Right lobe of liver (tissue), 6 donors: Measurements from ENCODE around the gene GPNMB. TPM values are rescaled to one million over a fixed set of nuclear protein-coding genes. Genes with fewer than 3 reads are reported as not detected.
A peak's percentile ranks its signal among the peaks of the same experiment; 100 is the strongest.
"Not testable (repeated sequence)": the region's sequence is repeated elsewhere in the genome, so short reads cannot be mapped to it uniquely, and the experiment has no call there.

Source experiments
- ATAC-seq, 4 donors: fragments of 200-7000 bp; cut with Tn5 transposase; one replicate each; pipeline ENCODE4 v1.9.1; 2020; ENCODE audit warnings: mild to moderate bottlenecking in 4 of 4, moderate library complexity in 4 of 4
- DNase-seq, 3 donors: peaks; one replicate each; pipeline ENCODE4 v3.0.0-alpha.2; 2020
- H3K27ac ChIP-seq, 3 donors: fragments of 200-600 bp; one replicate each; pipeline ENCODE4 v1.8.0; 2022
- H3K27me3 ChIP-seq, 2 donors: fragments of 200-600 bp; one replicate each; pipeline ENCODE4 v1.8.0; 2022
- H3K36me3 ChIP-seq, 4 donors: fragments of 200-600 bp; sonication (generic) in 1 of 4; one replicate each; pipeline versions ENCODE4 v1.5.1 to v1.8.0; 2017 to 2022; ENCODE audit warnings: control low read depth in 1 of 4
- H3K4me1 ChIP-seq, 4 donors: fragments of 200-600 bp; sonication (generic) in 1 of 4; one replicate each; pipeline versions ENCODE4 v1.5.1 to v1.8.0; 2017 to 2022; ENCODE audit warnings: control low read depth in 1 of 4
- H3K4me3 ChIP-seq, 3 donors: fragments of 200-600 bp; one replicate each; pipeline ENCODE4 v1.8.0; 2022
- H3K9me3 ChIP-seq, 4 donors: fragments of 200-600 bp; sonication (generic) in 1 of 4; one replicate each; pipeline versions ENCODE4 v1.5.1 to v1.8.0; 2017 to 2022; ENCODE audit warnings: control low read depth in 1 of 4
- POLR2A ChIP-seq: fragments of 450-650 bp; IDR thresholded peaks from one replicate; pipeline ENCODE4 v1.6.1; 2017; ENCODE audit warnings: antibody characterized with exemption, mild to moderate bottlenecking
- WGBS: methylation state at CpG from one replicate; pipeline ENCODE4 v1.1.6; 2018; ENCODE audit warnings: low coverage, low lambda C conversion rate; ENCODE audit not compliant: insufficient coverage; ENCODE audit errors: missing lambda C conversion rate; 5-methylcytosine and 5-hydroxymethylcytosine counted together
- intact Hi-C, 2 donors: fragments of 100-400 bp; cut with DNase I; formaldehyde crosslinking; loops; one replicate each; pipeline versions ENCODE4 v1.11.2 to v1.14.1; 2022
- total RNA-seq, 6 experiments: library from RNA; depleted of rRNA in 2 of 6; stranded (reverse); fragments of >200 nt in 2 of 6; fragmentation: NEBNext Ultra II Directional in 3 of 6; extraction: Animal tissue kit (Norgen Biotek cat#: 25700) in 3 of 6; gene quantifications; one replicate each; pipeline versions ENCODE4 v1.1.0 to v1.2.4, GENCODE V29; 2016 to 2023
- TF ChIP-seq, protein P1 (sequence below), 4 donors: fragments of 200-600 bp in 3 of 4; fragments of 450-650 bp in 1 of 4; IDR thresholded peaks; one replicate each; pipeline versions ENCODE4 v1.5.1 to v1.8.0; 2016 to 2022; ENCODE audit warnings: antibody characterized with exemption in 4 of 4, mild to moderate bottlenecking in 2 of 4
- donor health status: DM: no; HTN: yes; CAD: no.
- donor health status: DM: no; HTN: no; CAD: no.
- donor health status: DM: no; HTN: no; CAD: no.
- donor health status: DM: no; HTN: yes; CAD: no.
- donor health status: DM: no; HTN: yes; CAD: no.

GPNMB gene
- total RNA-seq, 6 experiments from 2014 or later = 5.8 to 64.9 (median 13.4) TPM

DNA sequence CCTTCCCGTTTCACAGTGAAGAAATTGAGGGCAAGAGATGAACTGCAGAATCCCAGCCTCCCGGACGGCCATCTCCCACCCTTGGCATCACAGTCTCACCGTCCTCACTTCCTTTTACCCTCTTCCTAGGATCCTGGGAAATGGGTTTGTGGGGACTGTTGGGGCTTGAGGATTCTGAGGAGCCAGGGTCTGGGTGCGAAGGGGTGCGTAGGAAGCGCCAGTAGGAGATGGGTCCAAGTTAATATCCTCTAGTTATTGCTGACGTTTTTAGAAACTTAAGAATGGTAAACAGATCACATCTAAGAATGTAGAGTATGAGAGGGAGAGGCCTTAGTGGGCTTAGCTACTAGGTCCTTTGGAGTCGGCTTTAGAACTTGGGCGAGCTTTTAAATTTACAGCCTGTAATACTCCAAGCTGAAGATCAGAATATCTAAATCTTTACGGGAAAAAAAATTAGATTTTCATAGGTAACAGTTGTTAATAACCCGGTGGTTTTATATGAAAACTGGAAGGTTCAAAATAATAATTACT is 53.3 kb downstream of the GPNMB start:
- 4% methylated on average over 12 of the region's 12 CpGs for WGBS
- TF ChIP-seq POLR2A = no peak
- TF ChIP-seq, protein P1, sequence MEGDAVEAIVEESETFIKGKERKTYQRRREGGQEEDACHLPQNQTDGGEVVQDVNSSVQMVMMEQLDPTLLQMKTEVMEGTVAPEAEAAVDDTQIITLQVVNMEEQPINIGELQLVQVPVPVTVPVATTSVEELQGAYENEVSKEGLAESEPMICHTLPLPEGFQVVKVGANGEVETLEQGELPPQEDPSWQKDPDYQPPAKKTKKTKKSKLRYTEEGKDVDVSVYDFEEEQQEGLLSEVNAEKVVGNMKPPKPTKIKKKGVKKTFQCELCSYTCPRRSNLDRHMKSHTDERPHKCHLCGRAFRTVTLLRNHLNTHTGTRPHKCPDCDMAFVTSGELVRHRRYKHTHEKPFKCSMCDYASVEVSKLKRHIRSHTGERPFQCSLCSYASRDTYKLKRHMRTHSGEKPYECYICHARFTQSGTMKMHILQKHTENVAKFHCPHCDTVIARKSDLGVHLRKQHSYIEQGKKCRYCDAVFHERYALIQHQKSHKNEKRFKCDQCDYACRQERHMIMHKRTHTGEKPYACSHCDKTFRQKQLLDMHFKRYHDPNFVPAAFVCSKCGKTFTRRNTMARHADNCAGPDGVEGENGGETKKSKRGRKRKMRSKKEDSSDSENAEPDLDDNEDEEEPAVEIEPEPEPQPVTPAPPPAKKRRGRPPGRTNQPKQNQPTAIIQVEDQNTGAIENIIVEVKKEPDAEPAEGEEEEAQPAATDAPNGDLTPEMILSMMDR (IDR thresholded peaks at IDR 0.05) = no peak
- H3K4me3 ChIP-seq = peak overlapping the region; percentile 82 to 95 (median 91)
- peak overlapping the region; percentile 70 to 80 (median 74) for H3K27ac ChIP-seq
- H3K4me1 ChIP-seq = peaks cover 0 to 30% (median 1%) of the 10 kb centered on the region in 4 donors
- intact Hi-C loops = no loop called here
- DNase-seq = no peak
- H3K36me3 ChIP-seq = peaks cover 0 to 9% (median 0%) of the 10 kb centered on the region in 4 donors
- H3K27me3 ChIP-seq = no peaks in the 10 kb centered on the region
- no peaks in the 10 kb centered on the region for H3K9me3 ChIP-seq
- ATAC-seq = no peak

GRCh38 chr7:23306936-23307521 is 60.5 kb downstream of the GPNMB start:
- DNase-seq = no peak
- ATAC-seq = no peak
- 92% methylated on average over 2 of the region's 2 CpGs for WGBS
- TF ChIP-seq, protein P1 (IDR thresholded peaks at IDR 0.05) = no peak
- TF ChIP-seq POLR2A = no peak
- no peak overlapping the region for H3K4me3 ChIP-seq
- H3K4me1 ChIP-seq = no peaks in the 10 kb centered on the region
- no peak overlapping the region for H3K27ac ChIP-seq
- H3K27me3 ChIP-seq = no peaks in the 10 kb centered on the region
- peaks cover 0 to 42% (median 9%) of the 10 kb centered on the region in 4 donors for H3K36me3 ChIP-seq
- no peaks in the 10 kb centered on the region for H3K9me3 ChIP-seq
- intact Hi-C loops = no loop called here

DNA sequence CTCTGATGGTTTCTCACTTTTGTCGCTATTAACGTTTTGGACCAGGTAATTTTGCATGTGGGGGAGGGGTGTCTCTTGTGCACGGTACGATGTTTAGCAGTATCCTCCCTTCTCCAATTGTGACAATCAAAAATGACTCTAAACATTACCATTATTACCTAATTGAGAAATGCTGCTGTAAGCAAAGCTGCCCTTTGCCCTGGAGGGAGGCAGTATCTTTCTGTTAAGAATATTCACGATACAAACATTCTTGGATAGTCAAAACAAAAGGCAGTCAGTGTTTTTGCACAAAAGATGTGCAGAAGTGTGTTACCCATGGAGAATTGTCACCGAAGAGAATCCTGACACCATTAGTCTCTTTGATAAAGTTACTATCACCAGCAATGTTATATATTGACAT is 62.2 kb downstream of the GPNMB start:
- TF ChIP-seq, protein P1 (IDR thresholded peaks at IDR 0.05) = no peak
- TF ChIP-seq POLR2A = no peak
- DNase-seq = no peak
- H3K27me3 ChIP-seq = no peaks in the 10 kb centered on the region
- ATAC-seq = no peak
- no peak overlapping the region for H3K4me3 ChIP-seq
- peaks cover 0 to 33% (median 9%) of the 10 kb centered on the region in 4 donors for H3K36me3 ChIP-seq
- no peak overlapping the region for H3K27ac ChIP-seq
- WGBS = 72% methylated on average over 6 of the region's 6 CpGs
- H3K9me3 ChIP-seq = no peaks in the 10 kb centered on the region
- intact Hi-C loops = no loop called here
- H3K4me1 ChIP-seq = no peaks in the 10 kb centered on the region

DNA sequence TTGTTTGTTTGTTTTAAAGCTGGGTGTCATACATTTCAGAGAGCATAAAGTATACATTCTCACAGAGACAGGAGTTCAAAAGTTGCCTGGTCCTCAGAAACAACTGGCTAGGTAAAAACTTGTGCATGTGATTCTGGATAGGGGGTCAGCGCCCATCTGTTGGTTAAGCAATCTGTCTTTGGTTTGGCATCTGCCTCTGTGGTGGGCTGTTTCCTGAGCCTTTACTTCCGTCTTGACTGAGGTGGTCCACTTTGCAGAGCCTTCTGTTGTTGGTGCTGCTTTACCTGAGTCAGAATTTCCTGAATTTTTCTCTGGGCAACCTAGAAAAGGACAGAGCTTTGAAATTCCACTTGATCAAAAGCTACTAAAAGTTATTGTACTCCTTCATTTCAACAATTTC is 65.6 kb downstream of the GPNMB start:
- DNase-seq, intact Hi-C loops, H3K9me3 ChIP-seq, H3K27me3 ChIP-seq, ATAC-seq, H3K27ac ChIP-seq, H3K4me3 ChIP-seq, H3K4me1 ChIP-seq: not testable (repeated sequence)
- peaks cover 0 to 28% (median 9%) of the 10 kb centered on the region in 4 donors for H3K36me3 ChIP-seq
- 63% methylated on average over 1 of the region's 2 CpGs for WGBS

- intact Hi-C loops = no loop called here
- TF ChIP-seq POLR2A = no peak
- TF ChIP-seq, protein P1 (IDR thresholded peaks at IDR 0.05) = no peak
Measured at GRCh38 chr7:23315366-23315765, 68.8 kb downstream of the GPNMB start.

More at GRCh38 chr7:23315366-23315765, 68.8 kb downstream of the GPNMB start:
- no peak for DNase-seq
- Histone ChIP-seq H3K4me3 (no peak overlapping the region), H3K27ac (no peak overlapping the region), H3K27me3 (no peaks in the 10 kb centered on the region), H3K9me3 (no peaks in the 10 kb centered on the region), H3K36me3 (peaks cover 0 to 4% (median 0%) of the 10 kb centered on the region in 4 donors), H3K4me1 (peaks cover 0 to 8% (median 3%) of the 10 kb centered on the region in 4 donors)
- no peak for ATAC-seq
- WGBS = 83% methylated on average over 7 of the region's 7 CpGs

Other genes starting within 250 kb of the GPNMB start
- 10 to 100 TPM in 5 of 6 experiments, 1 to 10 TPM in 1; 8.1 to 15.4 (median 13.9) TPM for gene HYCC1, start 232.6 kb upstream of the GPNMB start, total RNA-seq
- gene KLHL7, start 141.0 kb upstream of the GPNMB start, total RNA-seq = 1 to 10 TPM; 6.3 to 9.1 (median 7.5) TPM
- gene NUP42, start 64.7 kb upstream of the GPNMB start, total RNA-seq = 10 to 100 TPM; 13.0 to 45.6 (median 15.5) TPM
- gene MALSU1, start 52.6 kb downstream of the GPNMB start, total RNA-seq = 10 to 100 TPM; 36.7 to 55.1 (median 44.7) TPM
- gene IGF2BP3, start 223.7 kb downstream of the GPNMB start, total RNA-seq = under 1 TPM in 5 of 6 experiments, not detected in 1; 0.12 to 0.64 (median 0.19) TPM